Left forelimb (tissue), 1 donor: ENCODE results near the gene SVIP.

Experiments
- DNase-seq: peaks from one replicate; pipeline ENCODE4 v3.0.0-alpha.2; 2018; ENCODE audit warnings: low spot score

Gene SVIP

GRCh38 chr11:22792497-22792896, 37.1 kb downstream of the SVIP start:
- no peak for DNase-seq

GRCh38 chr11:22787551-22788162, 41.9 kb downstream of the SVIP start:
- DNase-seq = no peak

GRCh38 chr11:22787055-22787454, 42.5 kb downstream of the SVIP start:
- no peak for DNase-seq

- no peak for DNase-seq
These were observed 43.1 kb downstream of the SVIP start for GRCh38 chr11:22786475-22786874.

- no peak for DNase-seq
These were observed 44.4 kb downstream of the SVIP start for GRCh38 chr11:22785251-22785650.

GRCh38 chr11:22780952-22781593, 48.5 kb downstream of the SVIP start:
- no peak for DNase-seq

GRCh38 chr11:22779850-22780249, 49.8 kb downstream of the SVIP start:
- no peak for DNase-seq

GRCh38 chr11:22778642-22779041, 51.0 kb downstream of the SVIP start:
- DNase-seq = no peak

GRCh38 chr11:22775248-22775647, 54.4 kb downstream of the SVIP start:
- no peak for DNase-seq

GRCh38 chr11:22774716-22775115, 54.9 kb downstream of the SVIP start:
- DNase-seq = no peak

GRCh38 chr11:22769081-22769480, 60.5 kb downstream of the SVIP start:
- no peak for DNase-seq
